Hepatocyte (in vitro differentiated cells): ENCODE data around the gene BACH2.

Source experiments
- EZH2 ChIP-seq: fragments of 200-600 bp; sonication (generic); IDR thresholded peaks from 2 replicates; pipeline ENCODE4 v1.6.1; 2016; ENCODE audit warnings: antibody characterized with exemption, mild to moderate bottlenecking, borderline replicate concordance
- EZH2phosphoT487 ChIP-seq: fragments of 200-600 bp; sonication (generic); IDR thresholded peaks from one replicate; pipeline ENCODE4 v1.6.1; 2018; ENCODE audit warnings: antibody characterized with exemption, mild to moderate bottlenecking, low read depth, moderate library complexity; ENCODE audit not compliant: unreplicated experiment, severe bottlenecking
- TF ChIP-seq, protein P1 (sequence below): fragments of 200-600 bp; sonication (generic); IDR thresholded peaks from 2 replicates; pipeline ENCODE4 v1.5.1; 2016; ENCODE audit warnings: antibody characterized with exemption, mild to moderate bottlenecking; ENCODE audit not compliant: poor library complexity

DNA sequence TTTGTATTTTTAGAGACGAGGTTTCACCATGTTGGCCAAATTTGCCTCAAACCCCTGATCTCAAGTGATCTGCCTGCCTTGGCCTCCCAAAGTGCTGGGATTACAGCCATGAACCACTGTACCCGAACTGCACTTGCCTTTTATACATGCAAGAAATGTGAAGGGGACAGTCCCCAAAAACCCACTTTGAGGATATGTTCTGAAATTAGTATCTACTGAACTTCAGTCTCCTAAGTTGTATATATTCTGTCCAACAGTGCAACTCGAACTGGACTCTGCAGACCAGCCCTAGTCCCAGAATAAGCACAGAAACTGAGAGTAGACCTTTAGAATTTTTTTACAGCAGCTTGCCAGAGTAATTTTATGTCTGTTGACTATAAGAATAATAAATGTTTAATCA is 28.5 kb downstream of the BACH2 start:
- TF ChIP-seq, protein P1, sequence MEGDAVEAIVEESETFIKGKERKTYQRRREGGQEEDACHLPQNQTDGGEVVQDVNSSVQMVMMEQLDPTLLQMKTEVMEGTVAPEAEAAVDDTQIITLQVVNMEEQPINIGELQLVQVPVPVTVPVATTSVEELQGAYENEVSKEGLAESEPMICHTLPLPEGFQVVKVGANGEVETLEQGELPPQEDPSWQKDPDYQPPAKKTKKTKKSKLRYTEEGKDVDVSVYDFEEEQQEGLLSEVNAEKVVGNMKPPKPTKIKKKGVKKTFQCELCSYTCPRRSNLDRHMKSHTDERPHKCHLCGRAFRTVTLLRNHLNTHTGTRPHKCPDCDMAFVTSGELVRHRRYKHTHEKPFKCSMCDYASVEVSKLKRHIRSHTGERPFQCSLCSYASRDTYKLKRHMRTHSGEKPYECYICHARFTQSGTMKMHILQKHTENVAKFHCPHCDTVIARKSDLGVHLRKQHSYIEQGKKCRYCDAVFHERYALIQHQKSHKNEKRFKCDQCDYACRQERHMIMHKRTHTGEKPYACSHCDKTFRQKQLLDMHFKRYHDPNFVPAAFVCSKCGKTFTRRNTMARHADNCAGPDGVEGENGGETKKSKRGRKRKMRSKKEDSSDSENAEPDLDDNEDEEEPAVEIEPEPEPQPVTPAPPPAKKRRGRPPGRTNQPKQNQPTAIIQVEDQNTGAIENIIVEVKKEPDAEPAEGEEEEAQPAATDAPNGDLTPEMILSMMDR, result no peak
- no peak for TF ChIP-seq EZH2phosphoT487
- TF ChIP-seq EZH2, result no peak
